GM23338 (cell line): ENCODE results near the gene SLC35G2. TPM values are rescaled to one million over a fixed set of nuclear protein-coding genes. Genes with fewer than 3 reads are reported as not detected.

Experiments used
- ATAC-seq: fragments of 200-7000 bp; cut with Tn5 transposase; 3 replicates; pipeline ENCODE4 v1.9.1; 2020
- DNase-seq: peaks from one replicate; pipeline ENCODE4 v3.0.0-alpha.2; 2015; ENCODE audit warnings: low spot score
- H2AFZ ChIP-seq: fragments of 200-600 bp; sonication (generic); 2 replicates; pipeline ENCODE4 v1.8.0; 2016; ENCODE audit warnings: antibody characterized with exemption, mild to moderate bottlenecking, moderate library complexity
- H3F3A ChIP-seq: fragments of 200-600 bp; sonication (generic); replicated peaks from 2 replicates; pipeline ENCODE4 v1.8.0; 2017; ENCODE audit warnings: antibody characterized with exemption, mixed run types, low read depth
- H3K27ac ChIP-seq: fragments of 200-600 bp; sonication (generic); 2 replicates; pipeline ENCODE4 v1.6.1; 2016; ENCODE audit warnings: low read depth
- H3K27me3 ChIP-seq: fragments of 200-600 bp; sonication (generic); 2 replicates; pipeline ENCODE4 v1.8.0; 2016; ENCODE audit warnings: mild to moderate bottlenecking, mixed run types, moderate library complexity; ENCODE audit not compliant: insufficient read depth
- H3K36me3 ChIP-seq: fragments of 200-600 bp; sonication (generic); 2 replicates; pipeline ENCODE4 v1.8.0; 2016; ENCODE audit warnings: mild to moderate bottlenecking; ENCODE audit not compliant: insufficient read depth
- H3K4me1 ChIP-seq: fragments of 200-600 bp; sonication (generic); 2 replicates; pipeline ENCODE4 v1.8.0; 2016; ENCODE audit warnings: mild to moderate bottlenecking, moderate library complexity; ENCODE audit not compliant: insufficient read depth
- H3K4me2 ChIP-seq: fragments of 200-600 bp; sonication (generic); 2 replicates; pipeline ENCODE4 v1.7.1; 2017; ENCODE audit warnings: mixed run types
- H3K4me3 ChIP-seq: fragments of 200-600 bp; sonication (generic); 2 replicates; pipeline ENCODE4 v1.6.1; 2016; ENCODE audit warnings: mixed run types
- H3K79me2 ChIP-seq: fragments of 200-600 bp; sonication (generic); replicated peaks from 2 replicates; pipeline ENCODE4 v1.8.0; 2017; ENCODE audit warnings: mild to moderate bottlenecking; ENCODE audit not compliant: insufficient read depth
- H3K9me2 ChIP-seq: fragments of 200-600 bp; sonication (generic); 2 replicates; pipeline ENCODE4 v1.8.0; 2017; ENCODE audit not compliant: insufficient read depth
- H4K20me1 ChIP-seq: fragments of 200-600 bp; sonication (generic); replicated peaks from 2 replicates; pipeline ENCODE4 v1.8.0; 2017; ENCODE audit warnings: mild to moderate bottlenecking; ENCODE audit not compliant: insufficient read depth
- H3K27ac Mint-ChIP-seq: 2 replicates; pipeline ENCODE4 v1.8.0; 2020; ENCODE audit warnings: inconsistent platforms, mild to moderate bottlenecking, moderate library complexity, mixed read lengths
- H3K27me3 Mint-ChIP-seq: 3 replicates; pipeline ENCODE4 v1.8.0; 2022; ENCODE audit warnings: low read depth, mild to moderate bottlenecking, moderate library complexity, mixed read lengths, inconsistent platforms; ENCODE audit not compliant: insufficient read depth, poor library complexity
- H3K36me3 Mint-ChIP-seq: 3 replicates; pipeline ENCODE4 v1.8.0; 2021; ENCODE audit warnings: low read depth, mild to moderate bottlenecking, inconsistent platforms, moderate library complexity, mixed read lengths
- H3K4me1 Mint-ChIP-seq: 3 replicates; pipeline ENCODE4 v1.8.0; 2020; ENCODE audit warnings: mild to moderate bottlenecking, inconsistent platforms, mixed read lengths
- H3K4me3 Mint-ChIP-seq: 3 replicates; pipeline ENCODE4 v1.8.0; 2021; ENCODE audit warnings: moderate library complexity, mild to moderate bottlenecking, inconsistent platforms, mixed read lengths
- H3K9me3 Mint-ChIP-seq: 3 replicates; pipeline ENCODE4 v1.8.0; 2020; ENCODE audit warnings: moderate library complexity, mild to moderate bottlenecking, inconsistent platforms, mixed read lengths
- CREB1 ChIP-seq: fragments of 250-450 bp; sonication (Bioruptor Pico); IDR thresholded peaks from 2 replicates; pipeline ENCODE4 v1.5.0; 2020; ENCODE audit warnings: low read depth, mild to moderate bottlenecking, moderate library complexity
- EZH2 ChIP-seq: fragments of 200-600 bp; sonication (generic); IDR thresholded peaks from one replicate; pipeline ENCODE4 v1.8.0; 2017; ENCODE audit warnings: antibody characterized with exemption, mild to moderate bottlenecking, low read depth; ENCODE audit not compliant: unreplicated experiment
- EZH2phosphoT487 ChIP-seq: fragments of 200-600 bp; sonication (generic); IDR thresholded peaks from one replicate; pipeline ENCODE4 v1.8.1; 2018; ENCODE audit warnings: antibody characterized with exemption; ENCODE audit not compliant: unreplicated experiment
- JUNB ChIP-seq: IDR thresholded peaks from one replicate; pipeline ENCODE4 v1.6.1; 2016; ENCODE audit warnings: antibody characterized with exemption; ENCODE audit not compliant: unreplicated experiment
- NANOG ChIP-seq: IDR thresholded peaks from 2 replicates; pipeline ENCODE4 v1.6.1; 2016; ENCODE audit warnings: antibody characterized with exemption, borderline replicate concordance
- POLR2AphosphoS5 ChIP-seq: IDR thresholded peaks from 2 replicates; pipeline ENCODE4 v1.6.1; 2016; ENCODE audit warnings: antibody characterized with exemption, low read depth
- STAT1 ChIP-seq: IDR thresholded peaks from one replicate; pipeline ENCODE4 v1.6.1; 2016; ENCODE audit warnings: antibody characterized with exemption; ENCODE audit not compliant: unreplicated experiment
- ZNF114 ChIP-seq: fragments of 250-450 bp; sonication (Bioruptor Pico); IDR thresholded peaks from 2 replicates; pipeline ENCODE4 v1.5.0; 2020; ENCODE audit warnings: mild to moderate bottlenecking, moderate library complexity
- polyA plus RNA-seq: library from polyadenylated mRNA; unstranded; fragments of >200 nt; fragmentation: Nextera tagmentation; extraction: Ambion mirVana; gene quantifications from 2 replicates; pipeline ENCODE4 v1.2.1, GENCODE V29; 2016
- total RNA-seq: library from RNA; depleted of rRNA; stranded (reverse); fragments of >200 nt; shearing (Covaris generic); gene quantifications from 2 replicates; pipeline ENCODE4 v1.2.3, GENCODE V29; 2014
- TF ChIP-seq, protein P1 (sequence below): fragments of 250-450 bp; sonication (Bioruptor Pico); IDR thresholded peaks from 2 replicates; pipeline ENCODE4 v1.5.0; 2020; ENCODE audit warnings: mild to moderate bottlenecking, moderate library complexity
- TF ChIP-seq, protein P2 (sequence below): IDR thresholded peaks from 2 replicates; pipeline ENCODE4 v1.6.1; 2016; ENCODE audit warnings: antibody characterized with exemption
- TF ChIP-seq, protein P3 (sequence below), 2 experiments: fragments of 200-600 bp in 1 of 2; sonication (generic) in 1 of 2; conservative IDR thresholded peaks; 2 replicates each; pipeline versions ENCODE4 v1.5.1 to v1.6.1; 2016 to 2017; ENCODE audit warnings: antibody characterized with exemption in 2 of 2, low read depth in 2 of 2, mild to moderate bottlenecking in 2 of 2, moderate library complexity in 1 of 2
- TF ChIP-seq, protein P4 (sequence below): IDR thresholded peaks from one replicate; pipeline ENCODE4 v1.6.1; 2018; ENCODE audit warnings: antibody characterized with exemption; ENCODE audit not compliant: unreplicated experiment

The SLC35G2 gene
- total and polyA plus RNA-seq, 2 experiments from 2014 or later: 6.8 to 8.8 TPM

DNA sequence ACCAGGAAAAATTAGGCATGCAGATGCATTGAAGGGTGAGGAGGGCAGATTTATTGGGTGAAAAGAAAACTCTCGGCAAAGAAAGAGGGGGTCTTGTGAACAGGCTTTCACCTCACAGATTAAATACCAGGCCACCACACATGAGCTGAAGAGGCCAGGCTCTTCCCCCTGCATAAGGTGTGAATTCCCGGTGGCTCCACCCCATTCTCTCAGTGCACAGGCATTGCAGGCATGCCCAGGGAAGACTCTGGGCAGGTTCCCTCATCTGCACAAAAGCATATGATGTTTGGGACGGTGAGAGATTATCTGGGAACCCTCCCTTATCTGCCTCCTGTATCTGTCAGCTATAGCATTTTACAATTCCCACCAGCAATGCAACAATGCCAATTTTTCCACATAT is 7.2 kb upstream of the SLC35G2 start:
- Histone ChIP-seq H3K4me2 (no peak overlapping the region), H3K79me2 (no peaks in the 10 kb centered on the region), H3F3A (no peaks in the 10 kb centered on the region), H2AFZ (no peak overlapping the region), H3K4me1 (no peaks in the 10 kb centered on the region), H4K20me1 (no peaks in the 10 kb centered on the region), H3K27me3 (no peaks in the 10 kb centered on the region), H3K36me3 (no peaks in the 10 kb centered on the region; the same call in 1 of the 2 replicates), H3K4me3 (no peak overlapping the region), H3K9me2 (no peaks in the 10 kb centered on the region), H3K27ac (no peak overlapping the region)
- no peak for ATAC-seq
- H3K27ac Mint-ChIP-seq: no peak overlapping the region
- no peak for TF ChIP-seq POLR2AphosphoS5
- TF ChIP-seq, protein P1, sequence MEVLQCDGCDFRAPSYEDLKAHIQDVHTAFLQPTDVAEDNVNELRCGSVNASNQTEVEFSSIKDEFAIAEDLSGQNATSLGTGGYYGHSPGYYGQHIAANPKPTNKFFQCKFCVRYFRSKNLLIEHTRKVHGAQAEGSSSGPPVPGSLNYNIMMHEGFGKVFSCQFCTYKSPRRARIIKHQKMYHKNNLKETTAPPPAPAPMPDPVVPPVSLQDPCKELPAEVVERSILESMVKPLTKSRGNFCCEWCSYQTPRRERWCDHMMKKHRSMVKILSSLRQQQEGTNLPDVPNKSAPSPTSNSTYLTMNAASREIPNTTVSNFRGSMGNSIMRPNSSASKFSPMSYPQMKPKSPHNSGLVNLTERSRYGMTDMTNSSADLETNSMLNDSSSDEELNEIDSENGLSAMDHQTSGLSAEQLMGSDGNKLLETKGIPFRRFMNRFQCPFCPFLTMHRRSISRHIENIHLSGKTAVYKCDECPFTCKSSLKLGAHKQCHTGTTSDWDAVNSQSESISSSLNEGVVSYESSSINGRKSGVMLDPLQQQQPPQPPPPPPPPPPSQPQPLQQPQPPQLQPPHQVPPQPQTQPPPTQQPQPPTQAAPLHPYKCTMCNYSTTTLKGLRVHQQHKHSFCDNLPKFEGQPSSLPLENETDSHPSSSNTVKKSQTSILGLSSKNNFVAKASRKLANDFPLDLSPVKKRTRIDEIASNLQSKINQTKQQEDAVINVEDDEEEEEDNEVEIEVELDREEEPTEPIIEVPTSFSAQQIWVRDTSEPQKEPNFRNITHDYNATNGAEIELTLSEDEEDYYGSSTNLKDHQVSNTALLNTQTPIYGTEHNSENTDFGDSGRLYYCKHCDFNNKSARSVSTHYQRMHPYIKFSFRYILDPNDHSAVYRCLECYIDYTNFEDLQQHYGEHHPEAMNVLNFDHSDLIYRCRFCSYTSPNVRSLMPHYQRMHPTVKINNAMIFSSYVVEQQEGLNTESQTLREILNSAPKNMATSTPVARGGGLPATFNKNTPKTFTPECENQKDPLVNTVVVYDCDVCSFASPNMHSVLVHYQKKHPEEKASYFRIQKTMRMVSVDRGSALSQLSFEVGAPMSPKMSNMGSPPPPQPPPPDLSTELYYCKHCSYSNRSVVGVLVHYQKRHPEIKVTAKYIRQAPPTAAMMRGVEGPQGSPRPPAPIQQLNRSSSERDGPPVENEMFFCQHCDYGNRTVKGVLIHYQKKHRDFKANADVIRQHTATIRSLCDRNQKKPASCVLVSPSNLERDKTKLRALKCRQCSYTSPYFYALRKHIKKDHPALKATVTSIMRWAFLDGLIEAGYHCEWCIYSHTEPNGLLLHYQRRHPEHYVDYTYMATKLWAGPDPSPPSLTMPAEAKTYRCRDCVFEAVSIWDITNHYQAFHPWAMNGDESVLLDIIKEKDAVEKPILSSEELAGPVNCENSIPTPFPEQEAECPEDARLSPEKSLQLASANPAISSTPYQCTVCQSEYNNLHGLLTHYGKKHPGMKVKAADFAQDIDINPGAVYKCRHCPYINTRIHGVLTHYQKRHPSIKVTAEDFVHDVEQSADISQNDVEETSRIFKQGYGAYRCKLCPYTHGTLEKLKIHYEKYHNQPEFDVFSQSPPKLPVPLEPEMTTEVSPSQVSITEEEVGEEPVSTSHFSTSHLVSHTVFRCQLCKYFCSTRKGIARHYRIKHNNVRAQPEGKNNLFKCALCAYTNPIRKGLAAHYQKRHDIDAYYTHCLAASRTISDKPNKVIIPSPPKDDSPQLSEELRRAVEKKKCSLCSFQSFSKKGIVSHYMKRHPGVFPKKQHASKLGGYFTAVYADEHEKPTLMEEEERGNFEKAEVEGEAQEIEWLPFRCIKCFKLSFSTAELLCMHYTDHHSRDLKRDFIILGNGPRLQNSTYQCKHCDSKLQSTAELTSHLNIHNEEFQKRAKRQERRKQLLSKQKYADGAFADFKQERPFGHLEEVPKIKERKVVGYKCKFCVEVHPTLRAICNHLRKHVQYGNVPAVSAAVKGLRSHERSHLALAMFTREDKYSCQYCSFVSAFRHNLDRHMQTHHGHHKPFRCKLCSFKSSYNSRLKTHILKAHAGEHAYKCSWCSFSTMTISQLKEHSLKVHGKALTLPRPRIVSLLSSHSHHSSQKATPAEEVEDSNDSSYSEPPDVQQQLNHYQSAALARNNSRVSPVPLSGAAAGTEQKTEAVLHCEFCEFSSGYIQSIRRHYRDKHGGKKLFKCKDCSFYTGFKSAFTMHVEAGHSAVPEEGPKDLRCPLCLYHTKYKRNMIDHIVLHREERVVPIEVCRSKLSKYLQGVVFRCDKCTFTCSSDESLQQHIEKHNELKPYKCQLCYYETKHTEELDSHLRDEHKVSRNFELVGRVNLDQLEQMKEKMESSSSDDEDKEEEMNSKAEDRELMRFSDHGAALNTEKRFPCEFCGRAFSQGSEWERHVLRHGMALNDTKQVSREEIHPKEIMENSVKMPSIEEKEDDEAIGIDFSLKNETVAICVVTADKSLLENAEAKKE (CRISPR knock-in tag): no peak
- TF ChIP-seq EZH2: no peak
- TF ChIP-seq, protein P2, sequence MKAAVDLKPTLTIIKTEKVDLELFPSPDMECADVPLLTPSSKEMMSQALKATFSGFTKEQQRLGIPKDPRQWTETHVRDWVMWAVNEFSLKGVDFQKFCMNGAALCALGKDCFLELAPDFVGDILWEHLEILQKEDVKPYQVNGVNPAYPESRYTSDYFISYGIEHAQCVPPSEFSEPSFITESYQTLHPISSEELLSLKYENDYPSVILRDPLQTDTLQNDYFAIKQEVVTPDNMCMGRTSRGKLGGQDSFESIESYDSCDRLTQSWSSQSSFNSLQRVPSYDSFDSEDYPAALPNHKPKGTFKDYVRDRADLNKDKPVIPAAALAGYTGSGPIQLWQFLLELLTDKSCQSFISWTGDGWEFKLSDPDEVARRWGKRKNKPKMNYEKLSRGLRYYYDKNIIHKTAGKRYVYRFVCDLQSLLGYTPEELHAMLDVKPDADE: no peak
- TF ChIP-seq, protein P3, sequence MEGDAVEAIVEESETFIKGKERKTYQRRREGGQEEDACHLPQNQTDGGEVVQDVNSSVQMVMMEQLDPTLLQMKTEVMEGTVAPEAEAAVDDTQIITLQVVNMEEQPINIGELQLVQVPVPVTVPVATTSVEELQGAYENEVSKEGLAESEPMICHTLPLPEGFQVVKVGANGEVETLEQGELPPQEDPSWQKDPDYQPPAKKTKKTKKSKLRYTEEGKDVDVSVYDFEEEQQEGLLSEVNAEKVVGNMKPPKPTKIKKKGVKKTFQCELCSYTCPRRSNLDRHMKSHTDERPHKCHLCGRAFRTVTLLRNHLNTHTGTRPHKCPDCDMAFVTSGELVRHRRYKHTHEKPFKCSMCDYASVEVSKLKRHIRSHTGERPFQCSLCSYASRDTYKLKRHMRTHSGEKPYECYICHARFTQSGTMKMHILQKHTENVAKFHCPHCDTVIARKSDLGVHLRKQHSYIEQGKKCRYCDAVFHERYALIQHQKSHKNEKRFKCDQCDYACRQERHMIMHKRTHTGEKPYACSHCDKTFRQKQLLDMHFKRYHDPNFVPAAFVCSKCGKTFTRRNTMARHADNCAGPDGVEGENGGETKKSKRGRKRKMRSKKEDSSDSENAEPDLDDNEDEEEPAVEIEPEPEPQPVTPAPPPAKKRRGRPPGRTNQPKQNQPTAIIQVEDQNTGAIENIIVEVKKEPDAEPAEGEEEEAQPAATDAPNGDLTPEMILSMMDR (conservative IDR thresholded peaks at IDR 0.05; ENCODE audit: low read depth in 2 of 2): no peak
- TF ChIP-seq CREB1: no peak
- no peak for TF ChIP-seq JUNB
- TF ChIP-seq NANOG: no peak
- TF ChIP-seq STAT1: no peak
- TF ChIP-seq ZNF114 (CRISPR knock-in tag): no peak
- TF ChIP-seq, protein P4, sequence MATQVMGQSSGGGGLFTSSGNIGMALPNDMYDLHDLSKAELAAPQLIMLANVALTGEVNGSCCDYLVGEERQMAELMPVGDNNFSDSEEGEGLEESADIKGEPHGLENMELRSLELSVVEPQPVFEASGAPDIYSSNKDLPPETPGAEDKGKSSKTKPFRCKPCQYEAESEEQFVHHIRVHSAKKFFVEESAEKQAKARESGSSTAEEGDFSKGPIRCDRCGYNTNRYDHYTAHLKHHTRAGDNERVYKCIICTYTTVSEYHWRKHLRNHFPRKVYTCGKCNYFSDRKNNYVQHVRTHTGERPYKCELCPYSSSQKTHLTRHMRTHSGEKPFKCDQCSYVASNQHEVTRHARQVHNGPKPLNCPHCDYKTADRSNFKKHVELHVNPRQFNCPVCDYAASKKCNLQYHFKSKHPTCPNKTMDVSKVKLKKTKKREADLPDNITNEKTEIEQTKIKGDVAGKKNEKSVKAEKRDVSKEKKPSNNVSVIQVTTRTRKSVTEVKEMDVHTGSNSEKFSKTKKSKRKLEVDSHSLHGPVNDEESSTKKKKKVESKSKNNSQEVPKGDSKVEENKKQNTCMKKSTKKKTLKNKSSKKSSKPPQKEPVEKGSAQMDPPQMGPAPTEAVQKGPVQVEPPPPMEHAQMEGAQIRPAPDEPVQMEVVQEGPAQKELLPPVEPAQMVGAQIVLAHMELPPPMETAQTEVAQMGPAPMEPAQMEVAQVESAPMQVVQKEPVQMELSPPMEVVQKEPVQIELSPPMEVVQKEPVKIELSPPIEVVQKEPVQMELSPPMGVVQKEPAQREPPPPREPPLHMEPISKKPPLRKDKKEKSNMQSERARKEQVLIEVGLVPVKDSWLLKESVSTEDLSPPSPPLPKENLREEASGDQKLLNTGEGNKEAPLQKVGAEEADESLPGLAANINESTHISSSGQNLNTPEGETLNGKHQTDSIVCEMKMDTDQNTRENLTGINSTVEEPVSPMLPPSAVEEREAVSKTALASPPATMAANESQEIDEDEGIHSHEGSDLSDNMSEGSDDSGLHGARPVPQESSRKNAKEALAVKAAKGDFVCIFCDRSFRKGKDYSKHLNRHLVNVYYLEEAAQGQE: no peak
- no peak for TF ChIP-seq EZH2phosphoT487
- H3K36me3 Mint-ChIP-seq: peaks cover 9% of the 10 kb centered on the region
- no peak overlapping the region for H3K4me3 Mint-ChIP-seq
- no peak for DNase-seq
- no peaks in the 10 kb centered on the region for H3K4me1 Mint-ChIP-seq
- peaks cover 3% of the 10 kb centered on the region for H3K27me3 Mint-ChIP-seq
- peaks cover 25% of the 10 kb centered on the region for H3K9me3 Mint-ChIP-seq
